G401.6 (cell line): ENCODE results near the gene CARTPT.

Experiments used
- FAIRE-seq: peaks from 2 replicates; lab custom pipeline; 2012; peaks lifted over from hg19 to GRCh38; lab: Jason Lieb, UNC

The CARTPT gene

GRCh38 chr5:71737931-71738539 lies 19.0 kb downstream of the CARTPT start:
- no peak for FAIRE-seq

GRCh38 chr5:71738662-71739361 lies 19.7 kb downstream of the CARTPT start:
- FAIRE-seq, result no peak

GRCh38 chr5:71740015-71740753 lies 21.1 kb downstream of the CARTPT start:
- no peak for FAIRE-seq

- no peak for FAIRE-seq
These were observed 24.1 kb downstream of the CARTPT start for GRCh38 chr5:71743155-71743554.

- no peak for FAIRE-seq
These were observed 25.1 kb downstream of the CARTPT start for GRCh38 chr5:71744009-71744790.

- FAIRE-seq, result no peak
These were observed 28.1 kb downstream of the CARTPT start for GRCh38 chr5:71747182-71747581.

- no peak for FAIRE-seq
These were observed 29.3 kb downstream of the CARTPT start for GRCh38 chr5:71748360-71748759.

GRCh38 chr5:71751422-71751821 lies 32.3 kb downstream of the CARTPT start:
- FAIRE-seq, result no peak

GRCh38 chr5:71752441-71753190 lies 33.5 kb downstream of the CARTPT start:
- no peak for FAIRE-seq

GRCh38 chr5:71757590-71758543 lies 38.8 kb downstream of the CARTPT start:
- no peak for FAIRE-seq

GRCh38 chr5:71762826-71763225 lies 43.8 kb downstream of the CARTPT start:
- FAIRE-seq, result no peak

GRCh38 chr5:71767661-71768060 lies 48.6 kb downstream of the CARTPT start:
- no peak for FAIRE-seq

GRCh38 chr5:71769287-71769686 lies 50.2 kb downstream of the CARTPT start:
- no peak for FAIRE-seq

GRCh38 chr5:71770381-71770780 lies 51.3 kb downstream of the CARTPT start:
- FAIRE-seq, result no peak
